22Rv1 (cell line): Measurements from ENCODE around the gene STK17B.

Source experiments
- CTCF ChIP-seq: fragments of 450-650 bp; IDR thresholded peaks from 2 replicates; pipeline ENCODE4 v1.5.1; 2017; ENCODE audit warnings: mild to moderate bottlenecking
- ZFX ChIP-seq: fragments of 450-650 bp; IDR thresholded peaks from 2 replicates; pipeline ENCODE4 v1.6.1; 2017; ENCODE audit warnings: antibody characterized with exemption, borderline replicate concordance

DNA sequence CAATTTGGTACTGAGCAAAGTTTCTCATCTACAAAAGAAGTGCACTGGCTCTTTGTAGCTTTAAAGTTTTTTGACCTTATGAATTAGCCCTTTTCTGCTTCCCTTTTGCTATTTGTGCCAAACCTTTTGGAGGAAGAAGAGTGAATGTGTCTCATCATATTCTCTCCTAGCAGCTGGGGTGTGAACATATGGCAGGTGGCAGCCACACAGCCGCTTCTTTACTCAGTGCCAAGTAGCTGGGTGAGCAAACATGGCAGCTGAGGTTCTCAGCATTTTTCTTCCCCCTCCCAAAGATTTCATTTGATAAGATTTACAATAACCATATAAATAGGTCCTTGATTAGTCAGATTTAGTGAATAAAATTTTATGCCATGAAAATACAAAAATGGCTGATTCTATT, 46.7 kb upstream of the STK17B start:
- no peak for TF ChIP-seq CTCF
- no peak for TF ChIP-seq ZFX
